ENCODE results near the gene EIF4G3. TPM values are rescaled to one million over a fixed set of nuclear protein-coding genes. Genes with fewer than 3 reads are reported as not detected.
"Not testable (repeated sequence)": the region's sequence is repeated elsewhere in the genome, so short reads cannot be mapped to it uniquely, and the experiment has no call there.

Gene EIF4G3
- total RNA-seq, 1 experiment from 2014 or later = 65.3 TPM

DNA sequence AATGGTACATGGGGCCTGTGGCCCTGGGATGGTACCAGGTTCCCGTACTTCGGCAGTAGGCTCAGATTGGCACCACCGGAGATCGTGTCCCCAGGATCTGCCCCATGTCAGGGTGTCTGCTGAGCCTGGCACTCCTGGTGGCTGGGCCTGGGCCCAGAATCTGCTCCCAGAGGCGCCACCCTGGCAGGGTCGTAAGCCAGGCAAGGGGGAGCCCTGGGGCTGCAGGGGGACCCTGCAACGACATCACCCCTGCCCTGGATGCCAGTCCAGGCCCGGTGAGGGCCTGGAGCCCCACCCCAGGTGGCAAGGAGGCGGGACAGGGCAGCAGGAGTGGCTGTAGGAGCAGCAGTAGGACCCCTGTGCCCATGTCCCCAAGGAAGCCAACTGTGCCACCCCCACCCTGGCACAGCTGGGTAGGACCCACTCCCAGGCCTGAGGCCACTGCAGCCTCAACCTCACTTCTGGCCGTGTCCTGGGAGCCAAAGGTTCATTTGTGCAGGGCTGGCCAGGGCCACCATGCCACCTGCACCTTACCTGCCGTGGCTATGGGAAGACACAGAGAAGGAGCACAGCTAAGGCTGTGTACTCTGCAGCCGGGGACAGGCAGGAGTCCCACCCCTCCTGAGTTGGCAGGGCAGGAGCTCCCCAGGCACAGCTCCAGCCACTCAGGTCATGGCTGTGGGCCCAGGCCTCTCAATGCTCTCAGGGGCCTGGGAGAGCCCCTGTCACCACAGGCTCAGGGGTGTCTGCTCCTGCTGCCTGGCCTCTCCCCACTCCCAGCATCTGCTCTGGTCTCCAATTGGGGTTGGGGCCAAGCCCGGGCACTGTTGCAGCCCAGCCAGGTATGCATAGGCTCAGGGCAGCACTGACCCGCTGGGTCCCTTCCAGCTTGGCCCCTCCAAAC lies 141.7 kb downstream of the EIF4G3 start:
- DNase-seq (ENCODE audit: low spot score) = no peak

DNA sequence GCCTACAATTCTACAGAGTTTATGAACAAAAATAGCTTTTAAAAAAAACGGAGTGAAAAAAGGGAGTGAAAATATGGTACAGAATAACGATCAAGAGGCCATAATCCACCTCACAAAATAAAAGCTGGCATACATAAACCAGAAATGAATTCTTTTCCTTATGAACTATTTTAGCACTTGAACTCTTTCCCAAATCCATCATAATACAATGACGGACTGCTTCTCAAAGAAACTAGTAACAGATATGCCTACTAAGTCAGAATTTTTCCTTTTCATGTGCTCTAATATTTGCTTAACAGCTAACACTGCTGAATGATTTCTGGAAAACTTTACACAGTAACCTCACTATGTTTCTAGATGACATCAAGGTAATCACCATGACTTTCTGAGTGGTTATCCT lies 144.0 kb downstream of the EIF4G3 start:
- no peak for DNase-seq (ENCODE audit: low spot score)

DNA sequence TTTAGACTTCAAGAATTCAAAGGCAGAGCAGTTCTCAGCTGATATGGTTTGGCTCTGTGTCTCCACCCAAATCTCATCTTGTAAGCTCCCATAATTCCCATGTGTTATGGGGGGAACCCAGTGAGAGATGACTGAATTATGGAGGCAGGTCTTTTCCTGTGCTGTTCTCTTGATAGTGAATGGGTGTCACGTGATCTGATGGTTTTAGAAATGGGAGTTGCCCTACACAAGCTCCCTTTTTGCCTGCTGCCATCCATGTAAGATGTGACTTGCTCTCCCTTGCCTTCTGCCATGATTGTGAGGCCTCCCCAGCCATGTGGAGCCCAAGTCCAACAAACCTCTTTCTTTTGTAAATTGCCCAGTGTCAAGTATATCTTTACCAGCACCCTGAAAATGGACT lies 146.5 kb downstream of the EIF4G3 start:
- DNase-seq (ENCODE audit: low spot score) = no peak

DNA sequence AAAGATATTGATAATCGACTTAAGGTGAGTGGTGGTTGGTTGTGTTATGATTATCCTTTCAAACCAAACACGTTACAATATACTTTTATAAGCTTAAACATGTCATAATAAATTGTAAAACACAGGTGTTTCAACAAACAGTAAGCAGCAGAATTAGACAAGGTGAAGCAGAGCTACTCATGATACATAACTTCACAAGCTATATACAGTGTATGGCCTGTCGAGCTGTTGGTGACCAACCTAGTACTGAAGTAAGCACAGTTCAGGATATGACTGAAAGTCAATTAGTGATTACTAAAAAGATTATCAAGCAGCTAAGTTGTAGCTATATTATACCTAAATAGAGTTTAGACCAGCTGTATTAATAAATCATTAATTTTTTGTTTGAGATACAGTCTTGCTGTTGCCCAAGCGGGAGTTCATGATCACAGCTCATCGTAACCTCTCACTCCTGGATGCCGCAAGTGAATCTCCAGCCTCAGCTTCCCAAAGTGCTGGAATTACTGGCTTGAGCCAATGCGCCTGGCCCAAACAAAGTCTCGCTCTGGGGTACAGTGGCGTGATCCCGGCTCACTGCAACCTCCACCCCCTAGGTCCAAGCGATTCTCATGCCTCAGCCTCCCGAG lies 148.1 kb downstream of the EIF4G3 start:
- DNase-seq (ENCODE audit: low spot score) = no peak

DNA sequence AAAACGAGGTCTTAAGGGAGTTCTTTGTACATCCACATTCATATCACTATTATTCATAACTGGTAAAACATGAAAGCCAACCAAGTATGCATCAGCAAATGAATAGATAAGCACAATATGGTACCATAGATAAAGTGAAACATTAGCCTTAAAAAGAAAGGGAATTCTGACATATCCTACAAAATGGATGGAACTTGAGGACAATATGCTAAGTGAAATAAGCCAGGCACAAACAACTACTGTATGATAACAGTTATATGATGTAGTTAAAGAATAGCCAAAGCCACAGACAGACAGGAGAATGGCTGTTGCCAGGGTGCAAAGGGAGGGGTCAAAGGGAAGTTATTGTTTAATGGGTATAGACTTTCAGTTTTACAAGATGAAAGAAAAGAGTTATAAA lies 148.9 kb downstream of the EIF4G3 start:
- no peak for DNase-seq (ENCODE audit: low spot score)

DNA sequence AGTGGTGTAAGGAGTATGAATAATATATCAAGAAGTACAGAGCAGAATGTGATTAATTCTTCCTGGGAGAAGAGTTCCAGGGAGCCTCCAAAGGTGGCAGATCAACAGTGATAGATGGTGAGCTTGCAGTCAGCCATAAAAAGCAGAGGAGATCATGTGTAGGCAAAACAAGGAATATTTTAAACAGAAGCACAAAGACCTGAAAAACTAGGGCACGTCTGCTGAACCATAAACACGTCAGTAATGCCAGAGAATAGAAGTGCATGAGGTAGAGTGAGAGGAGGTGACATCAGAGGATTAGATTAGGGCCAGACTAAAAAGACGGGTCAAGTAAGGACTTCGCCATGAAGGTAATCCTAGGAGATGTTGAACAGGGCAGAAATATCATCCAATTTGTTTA lies 151.8 kb downstream of the EIF4G3 start:
- DNase-seq (ENCODE audit: low spot score) = no peak

- DNase-seq (ENCODE audit: low spot score) = not testable (repeated sequence)
These were observed 152.4 kb downstream of the EIF4G3 start for GRCh38 chr1:21024136-21024896.

- peak; percentile 93 for DNase-seq (ENCODE audit: low spot score)
These were observed 154.2 kb downstream of the EIF4G3 start for GRCh38 chr1:21022279-21023040.

GRCh38 chr1:21021311-21021710 lies 155.4 kb downstream of the EIF4G3 start:
- DNase-seq (ENCODE audit: low spot score) = no peak

GRCh38 chr1:21020151-21020550 lies 156.5 kb downstream of the EIF4G3 start:
- DNase-seq (ENCODE audit: low spot score) = no peak

DNA sequence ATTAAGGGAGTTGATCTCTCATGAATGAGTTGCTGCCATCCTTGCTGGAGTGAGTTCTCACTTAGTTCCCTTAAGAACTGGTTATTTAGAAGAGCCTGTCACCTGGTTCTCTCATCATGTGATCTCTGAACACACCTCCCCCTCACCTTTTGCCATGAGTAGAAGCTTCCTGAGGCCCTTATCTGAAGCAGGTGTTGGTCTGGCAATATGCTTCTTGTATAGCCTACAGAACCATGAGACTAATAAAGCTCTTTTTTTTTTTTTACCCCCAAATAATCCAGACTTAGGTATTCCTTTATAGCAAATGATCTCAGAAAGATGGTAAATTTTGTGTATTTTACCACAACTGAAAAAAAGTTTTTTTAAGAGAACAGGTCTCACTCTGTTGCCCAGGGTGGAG lies 158.0 kb downstream of the EIF4G3 start:
- no peak for DNase-seq (ENCODE audit: low spot score)

GRCh38 chr1:21013510-21013909 lies 163.2 kb downstream of the EIF4G3 start:
- no peak for DNase-seq (ENCODE audit: low spot score)

DNA sequence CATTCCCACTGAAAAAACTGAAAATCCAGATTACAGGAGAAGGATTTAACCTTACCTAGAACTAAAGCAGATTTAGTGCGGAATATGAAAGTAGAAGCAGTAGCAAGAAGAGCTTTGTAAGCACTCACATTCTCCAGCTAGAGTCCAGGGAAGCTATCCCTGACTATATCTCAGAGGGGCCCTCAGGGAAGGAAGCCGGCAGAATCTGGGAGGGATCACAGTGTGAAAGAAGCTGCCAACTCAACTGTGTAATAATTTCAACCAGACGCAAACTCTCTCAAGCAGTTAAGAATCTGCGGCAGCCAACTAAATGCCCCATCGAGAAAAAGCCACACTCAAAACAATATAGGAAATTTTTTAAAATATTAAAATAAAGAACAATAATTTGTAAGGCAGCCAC lies 163.8 kb downstream of the EIF4G3 start:
- no peak for DNase-seq (ENCODE audit: low spot score)

DNA sequence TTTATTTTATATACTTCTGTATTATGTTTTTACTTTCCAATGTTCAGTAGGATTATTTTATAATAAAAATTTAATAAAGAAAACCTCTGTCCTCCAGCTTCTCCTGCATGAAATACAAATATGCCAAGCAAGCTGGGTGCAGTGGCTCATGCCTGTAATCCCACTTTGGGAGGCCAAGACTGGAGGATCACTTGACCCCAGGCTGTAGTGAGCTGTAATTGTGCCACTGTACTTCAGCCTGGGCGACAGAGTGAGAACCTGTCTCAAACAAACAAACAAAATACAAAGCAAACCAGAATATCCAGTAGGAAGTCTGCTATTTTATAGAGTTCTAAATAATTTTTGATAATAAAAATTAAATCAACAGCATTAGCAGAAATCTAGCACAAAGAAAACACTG lies 168.8 kb downstream of the EIF4G3 start:
- no peak for DNase-seq (ENCODE audit: low spot score)

GRCh38 chr1:21005466-21006239 lies 171.0 kb downstream of the EIF4G3 start:
- no peak for DNase-seq (ENCODE audit: low spot score)

- no peak for DNase-seq (ENCODE audit: low spot score)
These were observed 173.2 kb downstream of the EIF4G3 start for GRCh38 chr1:21003281-21004045.

DNA sequence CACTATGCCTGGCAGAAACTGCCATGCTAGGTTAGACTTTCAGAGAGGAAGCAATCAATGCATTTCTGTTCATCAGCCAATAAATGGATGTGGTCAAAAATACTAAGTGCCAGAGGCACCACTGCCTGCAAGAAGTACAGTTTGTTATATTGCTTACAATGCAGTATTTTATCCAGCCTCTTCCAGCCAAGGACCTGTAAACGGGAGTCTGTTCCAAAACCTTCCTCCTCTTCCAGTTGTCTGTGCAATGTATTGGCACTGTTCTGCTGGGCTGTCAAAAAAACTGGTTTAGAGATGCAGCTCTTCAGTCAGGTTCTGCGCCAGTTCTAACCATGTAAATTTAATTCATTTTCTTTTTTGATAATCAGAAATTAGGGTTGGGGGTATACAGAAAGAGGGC lies 175.7 kb downstream of the EIF4G3 start:
- DNase-seq (ENCODE audit: low spot score) = no peak

DNA sequence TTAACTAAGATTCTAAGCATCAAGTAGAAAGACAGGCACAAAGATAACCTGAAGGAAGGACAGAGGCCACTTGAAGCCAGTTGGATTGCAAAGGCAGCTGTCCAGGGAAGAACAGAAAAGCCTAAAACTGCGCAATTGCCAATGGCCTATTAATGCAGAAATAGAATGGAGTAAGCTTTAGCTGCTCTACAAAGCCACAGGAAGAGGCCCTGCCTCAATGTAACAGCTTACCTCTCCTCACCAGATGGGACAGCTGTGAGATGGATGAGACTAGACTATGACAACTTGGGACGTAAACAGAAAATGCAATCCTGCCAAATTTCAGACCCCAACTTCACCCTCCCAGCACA lies 176.5 kb downstream of the EIF4G3 start:
- DNase-seq (ENCODE audit: low spot score) = no peak

DNA sequence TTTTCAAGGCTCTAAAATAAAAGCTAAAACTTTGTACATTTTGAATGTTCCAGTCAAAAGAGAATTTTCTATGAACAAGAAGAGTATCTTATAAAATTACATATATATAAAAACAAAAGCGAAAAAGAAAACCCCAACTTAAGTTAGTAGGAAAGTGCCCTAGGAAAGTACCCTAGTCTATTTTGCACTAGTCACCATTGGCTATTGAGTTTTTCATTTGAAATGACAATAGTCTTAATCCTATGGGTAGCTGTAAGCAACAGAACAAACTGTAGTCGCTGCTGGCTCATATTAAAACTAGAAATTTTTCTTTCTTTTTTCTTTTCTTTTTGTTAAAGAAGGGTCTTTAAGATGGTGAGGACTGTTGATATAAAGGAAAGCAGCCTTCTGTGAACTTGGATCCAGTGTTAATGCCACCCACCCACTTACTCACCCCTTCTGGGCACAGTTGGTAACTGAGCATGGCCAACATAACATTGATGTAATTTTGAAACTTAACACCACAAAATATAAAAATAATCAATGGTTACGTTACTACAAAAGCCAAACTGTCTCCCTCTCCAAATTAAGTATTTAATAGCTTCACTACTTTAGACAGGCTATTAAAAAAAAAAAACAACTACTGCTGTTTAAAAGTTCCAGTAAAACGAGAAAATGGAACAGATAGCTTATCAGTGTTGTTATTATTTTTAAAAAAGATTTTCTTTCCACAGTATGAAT lies 177.0 kb downstream of the EIF4G3 start:
- DNase-seq (ENCODE audit: low spot score) = no peak

DNA sequence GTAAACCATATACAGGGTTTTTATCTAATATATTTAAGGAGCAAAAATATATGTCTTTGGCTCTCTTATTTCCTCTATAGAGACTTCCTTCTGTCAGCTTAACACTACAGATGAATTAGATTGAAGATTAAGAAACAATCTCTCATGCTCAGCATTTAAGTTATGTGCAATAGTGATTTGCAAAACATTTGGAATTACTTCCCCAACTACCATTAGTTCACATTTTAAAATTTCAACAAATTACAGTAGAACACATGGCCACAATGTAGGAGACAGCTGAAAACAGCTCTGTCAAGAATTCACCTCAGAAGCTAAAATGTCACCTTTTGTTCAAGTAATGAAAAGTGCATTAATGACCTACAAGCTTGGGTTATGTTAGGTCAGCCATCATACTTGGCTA lies 177.9 kb downstream of the EIF4G3 start:
- no peak for DNase-seq (ENCODE audit: low spot score)
